RPMI7951 (cell line): ENCODE data around the gene RNF208. TPM values are rescaled to one million over a fixed set of nuclear protein-coding genes. Genes with fewer than 3 reads are reported as not detected.

Experiments used
- DNase-seq: peaks from one replicate; pipeline ENCODE4 v3.0.0-alpha.2; 2012; ENCODE audit warnings: low read depth
- total RNA-seq: library from RNA; depleted of rRNA; stranded (reverse); fragments of >200 nt; shearing (Covaris generic); gene quantifications from 2 replicates; pipeline ENCODE4 v1.2.3, GENCODE V29; 2014

RNF208 gene
- total RNA-seq, 1 experiment from 2014 or later, result not detected

DNA sequence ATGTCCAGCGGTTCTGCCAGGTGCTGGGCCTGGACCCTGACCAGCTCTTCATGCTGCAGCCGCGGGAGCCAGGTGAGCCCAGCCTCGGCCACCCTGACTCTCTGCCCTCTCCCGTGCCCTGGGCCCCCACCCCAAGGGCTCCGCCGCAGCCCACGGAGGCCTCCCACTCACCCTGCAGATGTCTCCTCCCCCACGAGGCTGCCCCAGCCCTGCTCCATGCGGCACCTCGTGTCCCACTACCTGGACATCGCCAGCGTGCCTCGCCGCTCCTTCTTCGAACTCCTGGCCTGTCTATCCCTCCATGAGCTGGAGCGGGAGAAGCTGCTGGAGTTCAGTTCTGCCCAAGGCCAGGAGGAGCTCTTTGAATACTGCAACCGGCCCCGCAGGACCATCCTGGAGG lies 7.4 kb downstream of the RNF208 start:
- DNase-seq, result no peak

DNA sequence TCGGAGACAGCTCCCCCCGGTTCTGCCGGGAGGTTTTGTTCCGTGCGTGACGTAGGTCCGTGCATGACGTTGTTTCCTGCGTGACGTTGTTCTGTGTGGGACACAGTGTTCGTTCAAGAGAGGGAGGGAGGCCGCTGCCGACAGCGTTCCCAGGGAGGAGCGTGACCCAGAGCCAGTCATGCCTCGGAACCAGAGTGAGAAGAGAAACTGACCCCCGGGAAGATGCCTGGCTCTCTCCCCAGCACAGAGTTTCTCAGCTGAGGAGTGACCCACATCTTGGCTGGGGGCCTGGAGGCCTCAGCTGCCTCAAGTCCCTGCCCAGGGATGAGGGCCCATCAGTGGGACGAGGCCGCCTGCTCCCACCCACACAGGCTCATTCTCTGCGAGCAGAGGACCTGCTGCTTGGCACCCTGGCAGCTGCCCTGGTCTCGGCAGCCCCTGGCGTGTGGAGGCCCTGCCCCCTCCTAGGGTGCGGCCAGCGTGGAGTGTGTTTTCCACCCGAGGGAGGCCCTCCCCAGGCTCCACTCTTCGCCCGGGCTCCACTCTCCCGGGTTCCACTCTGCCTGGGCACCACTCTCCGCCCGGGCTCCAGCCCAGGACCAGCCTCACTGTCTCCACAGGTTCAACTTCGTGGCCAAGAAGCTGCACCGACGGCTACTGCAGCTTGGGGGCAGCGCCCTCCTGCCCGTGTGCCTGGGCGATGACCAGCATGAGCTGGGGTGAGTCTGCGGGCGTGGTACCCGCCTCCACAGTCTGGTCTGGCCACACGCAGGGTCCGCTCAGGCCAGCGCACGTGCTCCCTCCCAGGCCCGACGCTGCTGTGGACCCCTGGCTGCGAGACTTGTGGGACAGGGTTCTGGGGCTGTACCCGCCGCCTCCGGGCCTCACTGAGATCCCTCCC lies 8.6 kb downstream of the RNF208 start:
- DNase-seq, result no peak

DNA sequence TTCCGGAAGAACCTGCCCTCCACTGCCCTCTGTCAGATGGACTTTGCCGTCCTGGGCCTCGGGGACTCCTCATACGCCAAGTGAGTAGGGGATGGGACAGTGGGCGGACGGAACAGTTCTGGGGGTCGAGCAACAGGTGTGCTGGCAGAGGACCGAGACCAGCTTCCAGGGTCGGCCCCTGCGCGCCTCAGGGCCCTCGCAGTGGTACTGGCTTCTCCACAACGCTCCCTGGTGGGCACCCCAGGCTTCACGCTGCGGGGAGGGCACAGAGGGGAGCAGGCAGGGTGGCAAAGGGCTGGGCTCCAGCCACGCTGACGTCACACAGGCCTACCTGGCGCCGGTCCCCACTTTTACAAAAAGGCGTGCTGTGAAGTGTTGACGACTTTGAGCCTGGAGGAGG lies 9.5 kb downstream of the RNF208 start:
- no peak for DNase-seq

DNA sequence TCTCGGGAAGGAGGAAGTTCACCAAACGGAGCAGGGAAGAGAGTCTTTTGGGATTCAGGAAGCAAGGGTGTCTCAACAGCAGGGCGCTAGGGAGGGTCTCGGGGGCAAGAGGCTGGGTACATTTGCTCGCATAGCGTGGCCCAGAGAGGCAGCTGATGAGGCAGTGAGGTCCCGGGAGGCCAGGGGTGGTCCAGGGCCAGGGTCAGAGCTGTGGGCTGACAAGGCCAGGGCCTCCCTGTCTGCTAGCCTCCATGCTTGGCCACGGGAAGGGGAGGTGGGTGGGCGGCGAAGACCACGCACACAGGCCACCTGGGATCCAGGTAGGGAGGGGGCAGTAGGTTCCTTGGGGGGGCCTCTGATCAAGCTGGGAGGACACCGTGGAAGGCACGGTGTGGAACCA lies 10.5 kb downstream of the RNF208 start:
- DNase-seq, result no peak

DNA sequence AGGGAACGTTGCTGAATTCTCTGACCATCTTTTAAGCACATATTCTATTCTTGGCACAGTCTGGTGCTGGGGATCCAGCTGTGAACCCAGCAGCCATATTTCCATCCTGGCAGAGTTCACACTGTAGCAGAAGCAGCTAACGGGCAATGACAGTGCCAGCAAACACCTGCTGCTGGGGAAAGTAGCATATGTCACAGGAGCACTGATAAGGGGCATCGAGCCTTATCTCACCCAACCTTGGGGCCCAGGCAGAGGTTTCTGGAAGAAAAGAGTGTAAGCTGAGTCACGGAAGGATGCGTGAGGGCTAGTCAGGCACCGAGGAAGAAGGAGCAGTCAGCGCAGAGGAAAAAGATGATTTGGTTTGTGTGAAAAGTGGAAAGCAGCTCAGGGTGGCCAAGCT lies 15.4 kb downstream of the RNF208 start:
- no peak for DNase-seq

DNA sequence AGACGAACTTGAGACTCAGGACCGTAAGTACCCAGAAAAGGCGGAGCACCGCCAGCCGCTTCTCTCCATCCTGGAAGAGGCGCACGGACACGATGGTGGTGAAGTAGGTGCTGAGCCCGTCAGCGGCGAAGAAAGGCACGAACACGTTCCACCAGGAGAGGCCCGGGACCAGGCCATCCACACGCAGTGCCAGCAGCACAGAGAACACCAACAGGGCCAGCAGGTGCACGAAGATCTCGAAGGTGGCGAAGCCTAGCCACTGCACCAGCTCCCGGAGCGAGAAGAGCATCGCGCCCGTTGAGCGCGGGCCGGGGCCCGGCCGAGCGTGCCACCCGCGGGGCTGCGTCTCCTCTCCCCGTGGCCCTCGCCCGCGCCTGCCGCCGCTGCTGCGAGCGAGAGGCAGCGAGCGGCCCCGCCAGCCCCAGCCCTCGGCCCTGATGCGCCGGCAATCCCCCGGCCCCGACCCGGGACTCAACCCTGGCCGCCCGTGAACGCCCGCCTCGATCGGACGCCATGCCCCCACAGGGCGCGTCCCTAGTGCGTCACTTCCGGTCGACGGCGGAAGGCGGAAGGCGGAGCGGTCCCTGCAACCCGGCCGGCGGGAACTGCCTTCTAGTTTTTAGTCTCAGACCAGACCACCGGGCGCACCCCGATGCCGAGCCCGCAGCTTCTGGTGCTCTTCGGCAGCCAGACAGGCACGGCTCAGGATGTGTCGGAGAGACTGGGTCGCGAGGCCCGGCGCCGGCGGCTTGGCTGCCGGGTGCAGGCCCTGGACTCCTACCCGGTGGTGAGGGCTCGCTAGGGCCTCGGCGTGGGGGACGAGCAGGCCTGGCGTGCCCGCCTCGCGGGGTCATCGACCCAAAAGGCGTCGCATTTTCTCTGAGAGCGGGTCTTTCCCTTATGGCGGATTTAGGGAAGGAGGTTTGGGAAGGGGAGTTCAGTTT lies 16.6 kb downstream of the RNF208 start, which contains the start of the genes NDOR1 and TMEM203:
Gene NDOR1 (plus strand): TSS at position 575 of the 944 bp plus-strand sequence. CDS start 78 bp downstream, at position 653.
Gene TMEM203 (minus strand): TSS at position 523 of the 944 bp plus-strand sequence. CDS start 234 bp downstream, at position 289.
- DNase-seq, result peak; percentile 78

DNA sequence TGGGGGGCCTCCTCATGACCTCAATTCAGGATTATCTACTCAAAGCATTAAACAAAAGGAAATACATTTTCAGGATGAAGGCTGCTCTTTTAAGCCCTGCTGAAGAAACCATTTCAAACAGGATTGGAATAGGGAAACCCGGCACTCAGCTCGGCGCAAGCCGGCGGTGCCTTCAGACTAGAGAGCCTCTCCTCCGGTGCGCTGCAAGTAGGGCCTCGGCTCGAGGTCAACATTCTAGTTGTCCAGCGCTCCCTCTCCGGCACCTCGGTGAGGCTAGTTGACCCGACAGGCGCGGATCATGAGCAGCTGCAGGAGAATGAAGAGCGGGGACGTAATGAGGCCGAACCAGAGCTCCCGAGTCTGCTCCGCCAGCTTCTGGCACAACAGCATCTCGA lies 17.3 kb downstream of the RNF208 start:
- no peak for DNase-seq

DNA sequence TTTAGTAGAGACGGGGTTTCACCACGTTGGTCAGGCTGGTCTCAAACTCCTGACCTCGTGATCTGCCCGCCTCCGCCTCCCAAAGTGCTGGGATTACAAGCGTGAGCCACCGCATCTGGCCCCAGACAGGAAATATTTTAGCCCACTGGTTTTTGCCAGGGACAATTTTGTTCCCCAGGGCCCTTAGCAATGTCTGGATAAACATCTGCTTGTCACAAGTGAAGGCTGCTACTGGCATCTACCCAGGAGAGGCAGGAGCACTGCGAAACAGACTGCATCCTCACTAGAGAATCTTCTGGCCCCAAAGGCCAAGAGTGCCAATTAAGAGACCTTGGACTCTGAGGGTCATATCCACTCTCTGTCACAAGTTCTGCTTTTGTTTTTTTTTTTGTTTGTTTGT lies 19.1 kb downstream of the RNF208 start:
- DNase-seq, result no peak

DNA sequence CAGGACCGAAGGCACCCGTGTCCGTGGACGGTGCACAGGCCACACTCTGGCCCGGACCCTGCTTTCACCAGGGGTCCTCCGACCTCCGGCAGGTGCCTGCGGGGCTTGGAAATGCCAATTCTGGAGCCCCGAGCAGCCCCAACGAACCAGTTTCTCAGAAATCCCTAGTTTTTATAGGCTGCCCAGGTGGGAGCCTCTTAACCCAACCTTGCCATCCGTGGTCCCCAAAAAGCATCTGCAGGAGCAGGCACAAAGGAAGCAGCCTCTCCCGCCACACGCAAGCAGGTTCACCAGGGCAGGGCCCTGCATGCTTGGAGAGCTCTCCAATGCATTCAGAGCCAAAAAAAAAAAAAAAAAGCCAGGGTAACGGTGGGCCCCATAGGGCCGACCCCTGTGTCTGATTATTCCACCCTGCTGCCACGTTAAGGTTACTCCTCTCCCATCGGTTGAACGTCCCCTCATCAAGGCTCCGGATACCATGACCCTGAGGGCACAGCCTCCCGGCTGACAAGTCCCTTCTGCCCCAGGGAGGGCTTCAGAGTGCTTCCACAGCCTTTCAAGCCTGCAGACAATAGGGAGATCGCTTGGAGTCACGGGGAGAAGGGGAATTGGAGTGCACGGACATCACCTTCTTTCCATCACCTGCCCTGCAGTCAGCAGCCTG lies 20.7 kb downstream of the RNF208 start:
- no peak for DNase-seq

DNA sequence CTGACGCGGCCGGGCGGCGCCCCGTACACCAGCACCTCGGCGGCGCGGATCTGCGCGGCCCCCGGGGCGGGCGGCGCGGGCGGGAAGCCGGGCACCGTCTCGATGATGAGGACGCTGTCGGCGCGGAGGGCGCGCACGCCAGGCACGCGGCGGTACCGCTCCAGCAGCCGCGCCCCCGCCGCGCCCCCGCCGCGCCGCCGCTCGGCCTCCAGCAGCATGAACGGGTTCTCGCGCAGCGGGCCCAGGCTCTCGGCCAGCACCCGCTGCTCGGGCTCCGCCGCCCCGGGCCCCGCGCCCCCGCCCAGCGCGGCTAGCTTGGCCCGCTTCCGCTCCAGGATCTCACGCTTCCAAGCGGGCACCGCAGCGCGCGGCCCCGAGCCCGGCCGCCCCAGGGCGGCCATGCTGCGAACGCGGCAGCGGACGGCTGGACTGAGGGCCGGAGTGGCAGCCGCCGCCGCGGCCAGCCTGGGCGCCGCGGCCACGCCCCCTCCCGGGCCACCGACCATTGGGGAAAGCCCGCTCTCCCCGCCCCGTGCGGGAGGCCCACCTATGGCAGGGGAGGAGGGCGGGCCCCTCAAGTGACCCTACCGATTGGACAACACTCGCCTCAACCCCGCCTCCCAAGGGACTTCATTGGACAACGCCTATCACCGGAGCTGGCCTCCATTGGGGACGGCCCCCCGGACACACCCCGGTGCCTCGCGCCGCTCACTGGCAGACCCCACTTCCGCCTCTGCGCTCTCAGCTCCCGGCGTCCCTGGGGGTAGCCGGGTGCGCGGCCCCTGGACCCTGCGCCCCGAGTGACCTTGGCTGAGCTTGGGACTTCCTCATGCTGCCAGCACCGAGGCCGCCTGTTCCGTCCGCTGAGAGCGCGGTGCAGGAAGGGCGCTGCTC lies 21.5 kb downstream of the RNF208 start, which contains the start of gene TPRN:
Gene TPRN (minus strand): TSS at position 431 of the 894 bp plus-strand sequence. CDS start 30 bp downstream, at position 401.
- peak; percentile 98 for DNase-seq

DNA sequence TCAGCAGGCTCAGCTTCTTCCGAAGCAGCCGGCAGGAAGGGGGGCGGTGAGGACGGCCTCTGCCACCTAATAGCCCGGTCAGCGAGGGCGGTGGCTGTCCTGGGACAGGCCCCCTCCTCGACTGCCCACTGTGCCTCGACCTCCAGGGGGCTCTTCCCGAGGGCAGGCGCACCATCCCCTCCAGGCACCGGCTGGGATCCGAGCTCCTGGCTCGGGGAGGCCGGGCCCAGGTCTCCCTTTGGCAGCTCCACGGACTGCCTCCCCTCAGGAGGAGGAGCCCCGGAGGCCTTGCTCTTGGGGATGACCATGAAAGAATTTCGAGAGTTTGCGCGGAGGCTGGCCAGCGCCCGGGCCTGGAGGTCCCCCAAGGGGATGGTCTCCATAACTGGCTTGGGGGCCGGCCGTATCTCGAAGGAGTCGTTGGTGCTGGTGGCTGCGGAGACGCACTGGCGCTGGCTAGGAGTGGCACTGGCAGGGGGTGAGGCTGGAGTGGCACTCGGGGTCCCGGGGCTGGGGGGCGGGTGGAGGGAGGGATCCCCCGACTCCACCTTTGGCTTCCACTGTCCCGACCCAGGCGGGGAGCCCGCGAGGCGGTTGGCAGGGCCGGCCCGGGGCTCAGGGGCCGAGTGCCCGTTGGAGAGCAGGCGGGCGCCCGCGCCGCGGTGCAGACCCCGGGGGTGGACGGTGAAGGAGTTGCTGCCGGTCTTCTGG lies 22.5 kb downstream of the RNF208 start:
- no peak for DNase-seq

DNA sequence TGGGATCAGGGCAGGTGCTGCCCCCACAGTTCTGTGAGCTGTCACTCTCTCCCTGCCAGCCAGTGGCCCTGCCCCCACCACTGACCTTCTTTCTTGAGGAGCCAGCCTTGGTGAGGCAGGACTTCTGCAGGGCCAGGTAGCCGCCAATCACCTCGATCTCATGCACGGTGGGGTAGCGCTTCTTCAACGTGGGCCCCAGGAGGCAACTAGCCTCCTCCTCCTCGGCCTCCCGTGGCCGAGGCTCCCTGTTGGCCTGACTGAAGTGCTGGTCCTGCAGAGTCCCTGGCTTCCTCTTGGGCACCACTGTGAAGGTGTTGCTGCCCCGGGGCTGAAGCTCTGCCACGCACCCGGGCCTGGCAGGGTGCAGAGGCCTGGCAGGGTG lies 23.1 kb downstream of the RNF208 start:
- DNase-seq, result no peak

DNA sequence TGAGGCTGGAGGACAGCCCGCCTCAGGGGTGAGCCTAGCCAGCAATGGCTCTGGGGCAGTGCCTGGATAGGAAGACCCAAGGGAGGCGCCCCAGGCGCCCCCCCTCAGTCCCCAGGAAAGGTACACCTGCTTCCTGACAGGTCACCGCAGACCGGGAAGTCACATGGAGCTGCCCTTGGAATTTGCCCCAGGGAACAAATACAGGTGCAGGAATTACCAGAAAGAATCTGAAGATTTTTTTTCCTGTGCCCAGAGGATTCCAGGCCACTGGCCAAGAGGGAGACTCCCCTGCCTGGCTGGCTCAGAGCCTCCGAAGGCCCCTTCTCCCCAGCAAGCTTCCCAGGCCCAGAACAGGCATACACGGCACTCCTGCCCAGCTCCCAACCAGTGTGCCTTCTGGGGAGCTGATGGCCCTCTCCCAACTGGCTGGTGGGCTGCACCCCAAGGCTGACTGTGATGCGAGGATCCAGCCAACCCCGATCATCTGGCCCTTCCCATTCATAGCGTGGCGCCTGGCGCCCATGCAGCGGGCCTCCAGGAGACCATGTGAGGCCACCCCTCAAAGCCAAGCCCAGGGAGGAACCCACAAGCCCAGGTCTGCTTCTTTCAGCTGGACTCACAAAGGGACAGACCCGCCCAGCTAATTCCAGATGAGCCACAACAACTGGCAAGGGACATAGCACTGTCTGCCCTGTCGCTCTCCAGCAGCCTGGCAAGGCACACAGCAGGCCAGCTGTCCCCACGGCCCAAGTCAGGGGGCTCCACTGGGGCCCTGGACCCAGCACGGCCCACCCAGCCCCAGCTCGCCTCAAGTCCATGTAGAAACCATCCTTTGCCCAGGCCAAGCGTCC lies 23.8 kb downstream of the RNF208 start:
- DNase-seq, result no peak

DNA sequence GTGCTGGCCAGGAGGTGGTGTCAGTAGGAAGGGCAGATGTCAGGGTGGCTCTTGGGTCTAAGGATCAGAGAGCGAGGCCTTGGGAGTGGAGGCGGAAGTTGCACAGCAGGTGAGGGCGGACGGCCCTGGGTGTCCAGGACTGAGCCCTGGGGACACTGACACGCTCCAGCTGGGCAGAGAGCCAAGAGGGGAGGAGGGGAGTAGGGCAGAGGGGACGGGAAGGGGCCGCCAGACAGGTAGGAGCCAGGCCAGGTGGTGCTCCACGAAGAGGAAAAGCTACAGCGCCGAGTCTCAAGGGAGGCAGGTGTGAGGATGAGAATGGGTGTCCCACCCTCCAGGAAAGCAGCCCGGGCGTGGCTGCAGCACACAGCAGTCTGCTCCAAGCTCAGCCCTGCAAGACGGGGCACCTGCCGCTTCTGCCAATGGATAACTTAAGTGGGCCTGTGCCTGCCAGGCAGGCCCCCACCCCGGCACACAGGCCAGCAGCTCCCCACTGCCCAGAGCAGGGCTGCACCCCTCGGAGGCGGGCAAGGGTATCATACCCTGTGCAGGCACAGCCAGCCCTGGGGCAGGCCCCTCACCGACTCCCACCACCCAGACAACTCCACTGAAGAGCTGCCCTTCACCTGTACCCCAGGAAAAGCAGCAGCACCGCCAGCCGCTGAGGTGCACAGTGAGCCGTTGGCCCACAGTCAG lies 26.4 kb downstream of the RNF208 start:
- no peak for DNase-seq

DNA sequence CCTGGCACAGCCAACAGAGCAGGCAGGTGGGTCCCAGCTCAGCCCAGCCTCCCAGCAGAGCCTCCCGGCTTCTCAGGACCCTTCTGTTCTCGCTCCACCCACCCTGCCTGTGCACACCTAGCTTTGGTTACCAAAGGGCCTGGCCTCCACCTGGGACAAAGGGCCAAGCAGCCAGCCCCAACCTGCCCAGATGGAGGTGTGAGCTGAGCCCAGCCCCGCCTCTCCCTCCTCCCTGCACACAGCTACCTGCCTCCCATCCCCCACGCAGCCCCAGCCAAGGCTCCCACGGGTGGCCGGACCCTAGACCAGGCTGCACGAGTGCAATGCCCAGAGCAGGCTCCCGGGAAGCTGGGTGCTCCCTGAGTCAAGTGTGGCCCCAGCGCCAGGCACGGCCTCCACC lies 27.1 kb downstream of the RNF208 start:
- no peak for DNase-seq

DNA sequence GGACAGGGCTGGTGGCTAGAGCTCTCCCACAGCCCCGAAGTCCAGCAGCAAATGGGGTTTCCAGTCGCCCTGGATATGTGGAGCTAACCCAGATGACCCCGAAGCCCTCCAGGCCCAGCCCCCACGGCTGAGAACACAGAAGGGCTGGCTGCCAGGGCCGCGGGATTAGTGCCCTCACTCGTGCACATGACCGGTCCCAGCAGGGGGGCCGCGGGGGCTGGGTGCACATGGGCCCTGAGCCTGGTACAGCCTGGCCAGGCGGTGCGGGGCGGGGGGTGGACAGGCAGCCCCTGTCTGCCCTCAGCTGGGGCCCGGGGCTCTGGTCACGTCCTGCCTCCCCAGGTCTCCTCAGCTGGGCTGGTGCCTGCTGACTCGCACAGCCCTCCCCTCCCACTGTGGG lies 27.7 kb downstream of the RNF208 start:
- DNase-seq, result no peak

DNA sequence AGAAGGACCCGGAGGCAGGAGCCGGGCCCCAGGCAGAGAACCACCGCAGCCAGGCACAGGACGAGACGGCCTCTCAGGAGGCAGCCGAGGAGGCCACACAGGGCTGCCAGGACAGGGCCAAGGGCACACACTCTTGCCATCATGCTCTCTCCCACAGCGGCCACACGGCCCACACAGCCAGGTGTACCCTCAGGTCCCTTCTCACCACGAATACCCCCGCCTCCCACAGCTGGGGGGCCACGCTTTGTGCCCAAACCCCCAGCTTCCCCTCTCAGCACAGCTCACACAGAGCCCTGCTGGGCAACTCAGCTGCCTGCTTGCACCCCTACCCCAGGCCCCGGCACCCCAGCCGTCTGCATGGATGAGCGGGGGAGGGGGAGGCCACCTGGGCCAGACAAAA lies 28.3 kb downstream of the RNF208 start:
- no peak for DNase-seq

DNA sequence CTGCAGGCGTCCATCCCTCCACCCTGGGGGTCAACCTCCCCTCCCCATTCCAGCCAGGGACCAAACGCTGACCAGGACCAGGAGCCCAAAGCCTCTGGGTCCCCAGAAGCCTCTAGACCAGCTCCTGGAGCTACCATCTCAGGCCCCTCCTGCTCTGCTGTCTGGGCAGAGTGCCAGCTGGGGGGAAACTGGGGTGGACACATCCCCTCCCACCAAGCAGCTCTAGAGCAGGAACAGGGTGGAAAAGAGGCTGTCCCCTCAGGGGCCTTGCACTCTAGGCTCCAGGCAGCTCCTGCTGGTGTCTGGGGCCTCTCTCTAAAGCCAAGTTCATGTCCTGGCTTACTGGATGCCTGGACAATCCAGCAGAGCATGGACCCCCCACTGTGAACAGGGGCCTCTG lies 29.2 kb downstream of the RNF208 start:
- no peak for DNase-seq

DNA sequence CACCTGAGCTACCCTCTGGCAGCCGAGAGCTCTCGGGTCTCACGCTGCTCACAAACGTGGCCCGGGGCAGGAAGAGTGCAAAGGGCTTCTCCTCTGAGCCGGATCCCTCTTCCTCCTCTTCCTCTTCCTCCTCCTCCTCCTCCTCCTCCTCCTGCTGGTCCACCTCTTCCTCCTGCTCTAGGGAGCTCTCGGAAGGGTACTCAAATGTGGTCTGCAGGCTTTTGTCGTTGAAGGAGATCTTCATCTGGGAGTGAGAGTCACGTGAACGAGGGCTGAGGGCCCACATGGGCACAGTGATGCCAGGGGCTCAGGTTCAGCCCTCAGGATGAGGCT lies 29.6 kb downstream of the RNF208 start:
- no peak for DNase-seq
